K562 (cell line): Measurements from ENCODE around the gene PRKCE.

ENCODE experiments used
- CTCF ChIP-seq, 3 experiments: IDR thresholded peaks in 2 of 3; conservative IDR thresholded peaks in 1 of 3; 2 replicates each; pipeline ENCODE4 v1.5.1; 2011 to 2012; ENCODE audit warnings: low read length in 3 of 3, mild to moderate bottlenecking in 3 of 3, control low read depth in 2 of 3, improper control_type of control experiment in 1 of 3, inconsistent platforms in 1 of 3, low read depth in 1 of 3, mixed read lengths in 1 of 3, moderate library complexity in 1 of 3; ENCODE audit not compliant: insufficient read depth in 2 of 3
- MAZ ChIP-seq, 2 experiments: fragments of 450-650 bp in 1 of 2; sonication (generic) in 1 of 2; formaldehyde crosslinking; IDR thresholded peaks in 1 of 2; conservative IDR thresholded peaks in 1 of 2; 2 replicates each; pipeline versions ENCODE4 v1.4.0 to v1.5.0; 2020; ENCODE audit warnings: mild to moderate bottlenecking in 1 of 2, missing genetic modification reagents in 1 of 2
- NFIC ChIP-seq: fragments of 450-650 bp; IDR thresholded peaks from 2 replicates; pipeline ENCODE4 v1.6.1; 2017; ENCODE audit warnings: mild to moderate bottlenecking, inconsistent platforms
- POLR2AphosphoS5 ChIP-seq: IDR thresholded peaks from 2 replicates; pipeline ENCODE4 v1.6.1; 2011; ENCODE audit warnings: mild to moderate bottlenecking, low read depth, low read length, moderate library complexity; ENCODE audit not compliant: control insufficient read depth, insufficient read depth
- REST ChIP-seq, 2 experiments: fragments of 450-650 bp; formaldehyde crosslinking in 1 of 2; IDR thresholded peaks; 2 replicates each; pipeline versions ENCODE4 v1.4.0 to v1.6.1; 2014 to 2020; ENCODE audit warnings: mild to moderate bottlenecking in 2 of 2, borderline replicate concordance in 1 of 2, low read depth in 1 of 2
- ZNF431 ChIP-seq: sonication (generic); formaldehyde crosslinking; IDR thresholded peaks from 2 replicates; pipeline ENCODE4 v1.8.0; 2022; ENCODE audit warnings: mild to moderate bottlenecking, missing genetic modification reagents

- TF ChIP-seq MAZ (CRISPR knock-in tag; conservative IDR thresholded peaks at IDR 0.05 in 1 of 2, IDR thresholded peaks at IDR 0.05 in 1 of 2) (no peak), ZNF431 (CRISPR knock-in tag) (no peak), POLR2AphosphoS5 (no peak), NFIC (no peak), CTCF (IDR thresholded peaks at IDR 0.05 in 2 of 3, conservative IDR thresholded peaks at IDR 0.05 in 1 of 3; ENCODE audit: insufficient read depth in 2 of 3, low read depth in 1 of 3, low read length in 3 of 3) (no peak), REST (IDR thresholded peaks at IDR 0.05; ENCODE audit: borderline replicate concordance) (no peak), REST (CRISPR knock-in tag; IDR thresholded peaks at IDR 0.05; ENCODE audit: low read depth) (no peak)
Observed at GRCh38 chr2:45922577-45922988, 271.1 kb downstream of the PRKCE start.
